Urothelium cell line (cell line): ENCODE data around the gene GNAZ.

Source experiments
- DNase-seq: peaks from one replicate; pipeline ENCODE4 v3.0.0; 2011; ENCODE audit warnings: low spot score, mixed read lengths
- FAIRE-seq: peaks from 2 replicates; lab custom pipeline; 2011; peaks lifted over from hg19 to GRCh38; lab: Jason Lieb, UNC

GNAZ gene

GRCh38 chr22:23116506-23117263 lies 46.4 kb downstream of the GNAZ start:
- FAIRE-seq = no peak

GRCh38 chr22:23117275-23117674 lies 47.0 kb downstream of the GNAZ start:
- DNase-seq (no peak), FAIRE-seq (no peak)

More at GRCh38 chr22:23116506-23117263, 46.4 kb downstream of the GNAZ start:
- DNase-seq = no peak

- peak; percentile 88 for FAIRE-seq
- no peak for DNase-seq
Observed at GRCh38 chr22:23117891-23118646, 47.8 kb downstream of the GNAZ start.

- DNase-seq = no peak
- FAIRE-seq = no peak
Observed at GRCh38 chr22:23118647-23119493, 48.6 kb downstream of the GNAZ start.

GRCh38 chr22:23119494-23120414 lies 49.4 kb downstream of the GNAZ start:
- DNase-seq (no peak), FAIRE-seq (no peak)

- DNase-seq (no peak), FAIRE-seq (peak; percentile 35)
Observed at GRCh38 chr22:23120415-23120899, 50.1 kb downstream of the GNAZ start.

- no peak for FAIRE-seq
- no peak for DNase-seq
Observed at GRCh38 chr22:23121000-23121421, 50.7 kb downstream of the GNAZ start.

GRCh38 chr22:23121424-23121823 lies 51.1 kb downstream of the GNAZ start:
- FAIRE-seq (no peak), DNase-seq (no peak)

GRCh38 chr22:23122216-23122957 lies 52.1 kb downstream of the GNAZ start:
- no peak for FAIRE-seq
- no peak for DNase-seq

GRCh38 chr22:23122992-23123803 lies 52.9 kb downstream of the GNAZ start:
- no peak for FAIRE-seq
- DNase-seq = no peak

- FAIRE-seq (peak; percentile 23), DNase-seq (no peak)
Observed at GRCh38 chr22:23123804-23124254, 53.5 kb downstream of the GNAZ start.

GRCh38 chr22:23124611-23125511 lies 54.5 kb downstream of the GNAZ start:
- DNase-seq (no peak), FAIRE-seq (peak; percentile 30)

GRCh38 chr22:23125512-23126103 lies 55.3 kb downstream of the GNAZ start:
- FAIRE-seq (peak; percentile 65), DNase-seq (no peak)

- no peak for DNase-seq
Observed at GRCh38 chr22:23126165-23127054, 56.1 kb downstream of the GNAZ start.

GRCh38 chr22:23127055-23127756 lies 56.9 kb downstream of the GNAZ start:
- FAIRE-seq (no peak), DNase-seq (no peak)

More at GRCh38 chr22:23126165-23127054, 56.1 kb downstream of the GNAZ start:
- FAIRE-seq = peak; percentile 93
